ENCODE measurements around the gene AKT2. TPM values are rescaled to one million over a fixed set of nuclear protein-coding genes. Genes with fewer than 3 reads are reported as not detected.
A peak's percentile ranks its signal among the peaks of the same experiment; 100 is the strongest.

AKT2 gene
- total RNA-seq, 6 experiments from 2014 or later, result 83.2 to 132 (median 107) TPM

DNA sequence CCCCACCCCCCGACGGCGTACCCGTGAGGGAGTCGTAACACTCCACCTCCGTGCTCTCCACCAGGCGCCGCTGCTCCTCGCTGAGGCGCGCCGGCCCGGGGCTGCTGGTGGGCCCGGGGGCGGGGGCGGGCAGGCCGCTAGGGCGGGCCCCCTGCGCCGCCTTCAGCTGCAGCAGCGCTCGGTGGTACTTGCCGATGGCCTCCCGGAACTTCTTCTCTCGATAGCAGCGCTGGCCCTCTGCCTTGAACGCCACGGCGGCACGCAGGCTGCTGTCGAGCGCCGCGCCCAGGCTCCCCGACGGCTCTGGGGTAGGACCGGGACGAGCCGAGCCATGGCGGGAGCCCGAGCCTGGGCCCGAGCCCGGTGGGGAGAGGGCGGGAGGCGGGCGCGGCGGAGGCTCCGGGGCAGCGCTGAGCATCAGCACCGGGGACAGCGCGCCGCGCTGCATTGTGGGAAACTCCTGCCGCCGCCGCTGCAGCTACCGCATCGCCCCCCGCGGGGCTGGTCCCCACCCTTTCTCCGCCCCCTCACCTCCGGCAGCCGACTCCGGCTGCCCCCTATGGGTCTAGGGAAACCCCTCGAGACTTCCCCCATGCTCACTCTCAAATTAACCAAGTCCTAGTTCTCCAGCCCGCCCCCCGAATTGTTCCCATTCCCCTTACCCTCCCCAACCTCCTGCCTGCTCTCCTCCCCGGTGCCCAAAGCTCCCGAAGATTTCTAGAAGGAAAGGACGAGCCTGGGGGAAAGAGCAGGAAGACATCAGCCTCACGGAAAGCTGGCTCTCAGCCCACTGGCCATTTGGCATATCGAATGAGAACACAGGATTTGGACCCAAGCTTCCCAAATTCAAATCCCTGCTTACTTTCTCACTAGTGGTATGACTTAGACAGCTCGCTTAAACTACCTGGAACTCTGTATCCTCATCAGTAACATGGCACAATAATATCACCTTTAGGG, 66.9 kb downstream of the AKT2 start, which contains the start of gene TTC9B:
TTC9B (minus strand) TSS at position 451 of the 957 bp plus-strand sequence; CDS start at position 448, 3 bp downstream.
- Histone ChIP-seq H3K36me3 (no peaks in the 10 kb centered on the region), H3K27ac (no peak within 1 kb of the TSS), H3K9me3 (no peaks in the 10 kb centered on the region), H3K4me3 (no peak within 1 kb of the TSS), H3K4me1 (no peaks in the 10 kb centered on the region), H3K27me3 (no peaks in the 10 kb centered on the region)
- TF ChIP-seq, protein P1, sequence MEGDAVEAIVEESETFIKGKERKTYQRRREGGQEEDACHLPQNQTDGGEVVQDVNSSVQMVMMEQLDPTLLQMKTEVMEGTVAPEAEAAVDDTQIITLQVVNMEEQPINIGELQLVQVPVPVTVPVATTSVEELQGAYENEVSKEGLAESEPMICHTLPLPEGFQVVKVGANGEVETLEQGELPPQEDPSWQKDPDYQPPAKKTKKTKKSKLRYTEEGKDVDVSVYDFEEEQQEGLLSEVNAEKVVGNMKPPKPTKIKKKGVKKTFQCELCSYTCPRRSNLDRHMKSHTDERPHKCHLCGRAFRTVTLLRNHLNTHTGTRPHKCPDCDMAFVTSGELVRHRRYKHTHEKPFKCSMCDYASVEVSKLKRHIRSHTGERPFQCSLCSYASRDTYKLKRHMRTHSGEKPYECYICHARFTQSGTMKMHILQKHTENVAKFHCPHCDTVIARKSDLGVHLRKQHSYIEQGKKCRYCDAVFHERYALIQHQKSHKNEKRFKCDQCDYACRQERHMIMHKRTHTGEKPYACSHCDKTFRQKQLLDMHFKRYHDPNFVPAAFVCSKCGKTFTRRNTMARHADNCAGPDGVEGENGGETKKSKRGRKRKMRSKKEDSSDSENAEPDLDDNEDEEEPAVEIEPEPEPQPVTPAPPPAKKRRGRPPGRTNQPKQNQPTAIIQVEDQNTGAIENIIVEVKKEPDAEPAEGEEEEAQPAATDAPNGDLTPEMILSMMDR (IDR thresholded peaks at IDR 0.05), result no peak
- TF ChIP-seq POLR2A (IDR thresholded peaks at IDR 0.05), result no peak
- ATAC-seq (no peak), DNase-seq (no peak)
- intact Hi-C loops (cut with DNase I), result loop anchor here (5.0 to 10.0 kb wide), 3 partner anchors 81 to 317 kb away; no protein-coding TSS in a partner anchor
- 15% methylated on average over 10 of the region's 75 CpGs for WGBS (ENCODE audit: insufficient coverage, low coverage, low lambda C conversion rate, missing lambda C conversion rate)

DNA sequence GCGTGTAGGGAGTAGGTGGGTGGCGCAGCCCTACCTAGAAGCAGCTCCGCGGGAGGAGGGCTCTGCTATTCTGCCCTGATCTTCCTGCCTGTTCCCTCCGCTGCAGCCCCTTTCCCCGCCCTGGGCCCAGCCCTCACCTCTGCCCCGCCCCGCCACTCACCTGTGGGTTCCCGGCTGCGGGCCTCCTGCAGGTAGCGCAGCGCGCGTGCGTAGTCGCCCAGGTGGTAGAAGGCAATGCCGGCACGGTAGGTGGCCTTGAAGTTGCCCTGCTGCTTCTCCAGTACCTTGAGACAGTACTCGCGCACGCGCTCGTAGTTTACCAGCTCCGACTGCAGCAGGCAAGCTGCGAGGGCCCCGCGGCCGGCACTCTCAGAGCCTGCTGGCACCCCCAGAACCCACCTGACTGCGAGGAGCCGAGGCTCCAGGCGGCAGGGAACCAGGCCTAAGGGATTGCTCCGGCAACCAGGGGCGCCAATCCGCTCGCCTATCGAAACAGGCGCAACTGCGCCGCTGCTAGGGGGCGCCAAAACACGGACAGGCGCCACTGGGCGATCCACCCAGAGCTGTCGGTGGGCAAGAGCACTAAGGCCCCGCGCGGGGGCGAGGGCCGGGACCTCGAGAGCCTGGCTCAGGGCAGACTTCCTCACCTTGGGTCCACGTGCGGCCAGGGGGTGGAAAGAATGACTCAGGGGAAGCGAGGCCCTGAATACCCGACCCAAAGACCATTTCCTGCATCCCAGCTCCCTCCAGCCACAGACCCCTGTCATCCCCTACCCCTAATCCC, 67.9 kb downstream of the AKT2 start:
- no peak overlapping the region for H3K4me3 ChIP-seq
- 8% methylated on average over 8 of the region's 54 CpGs for WGBS (ENCODE audit: insufficient coverage, low coverage, low lambda C conversion rate, missing lambda C conversion rate)
- no peaks in the 10 kb centered on the region for H3K9me3 ChIP-seq
- no peaks in the 10 kb centered on the region for H3K36me3 ChIP-seq
- TF ChIP-seq POLR2A (IDR thresholded peaks at IDR 0.05), result no peak
- TF ChIP-seq, protein P1 (IDR thresholded peaks at IDR 0.05), result peak; percentile 33 to 58 (median 43)
- intact Hi-C loops (cut with DNase I), result loop anchor here (5.0 to 10.0 kb wide), 3 partner anchors 80 to 318 kb away; no protein-coding TSS in a partner anchor
- no peaks in the 10 kb centered on the region for H3K27me3 ChIP-seq
- no peak overlapping the region for H3K27ac ChIP-seq
- DNase-seq (peak in 1 of 3 donors; percentile 49), ATAC-seq (peak; percentile 37 to 57 (median 46))
- H3K4me1 ChIP-seq, result no peaks in the 10 kb centered on the region

DNA sequence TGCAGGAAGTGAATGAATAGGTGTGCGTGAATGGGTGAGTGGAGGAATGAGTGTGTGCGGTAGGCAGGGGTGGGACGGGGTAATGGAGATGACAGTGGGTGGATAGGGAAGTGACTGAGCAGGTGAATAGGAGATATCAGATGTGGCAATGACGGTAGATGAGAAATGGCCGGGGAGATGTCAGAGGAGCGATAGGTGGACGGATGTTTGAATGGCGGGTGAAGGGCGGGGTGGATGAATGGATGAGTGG, 68.4 kb downstream of the AKT2 start:
- 28% methylated on average over 9 of the region's 9 CpGs for WGBS (ENCODE audit: insufficient coverage, low coverage, low lambda C conversion rate, missing lambda C conversion rate)
- Histone ChIP-seq H3K27ac (no peak overlapping the region), H3K9me3 (no peaks in the 10 kb centered on the region), H3K36me3 (no peaks in the 10 kb centered on the region), H3K27me3 (no peaks in the 10 kb centered on the region), H3K4me1 (no peaks in the 10 kb centered on the region), H3K4me3 (no peak overlapping the region)
- ATAC-seq (no peak), DNase-seq (no peak)
- TF ChIP-seq, protein P1 (IDR thresholded peaks at IDR 0.05), result no peak
- TF ChIP-seq POLR2A (IDR thresholded peaks at IDR 0.05), result no peak
- intact Hi-C loops (cut with DNase I), result loop anchor here (5.0 to 10.0 kb wide), 3 partner anchors 79 to 318 kb away; no protein-coding TSS in a partner anchor

DNA sequence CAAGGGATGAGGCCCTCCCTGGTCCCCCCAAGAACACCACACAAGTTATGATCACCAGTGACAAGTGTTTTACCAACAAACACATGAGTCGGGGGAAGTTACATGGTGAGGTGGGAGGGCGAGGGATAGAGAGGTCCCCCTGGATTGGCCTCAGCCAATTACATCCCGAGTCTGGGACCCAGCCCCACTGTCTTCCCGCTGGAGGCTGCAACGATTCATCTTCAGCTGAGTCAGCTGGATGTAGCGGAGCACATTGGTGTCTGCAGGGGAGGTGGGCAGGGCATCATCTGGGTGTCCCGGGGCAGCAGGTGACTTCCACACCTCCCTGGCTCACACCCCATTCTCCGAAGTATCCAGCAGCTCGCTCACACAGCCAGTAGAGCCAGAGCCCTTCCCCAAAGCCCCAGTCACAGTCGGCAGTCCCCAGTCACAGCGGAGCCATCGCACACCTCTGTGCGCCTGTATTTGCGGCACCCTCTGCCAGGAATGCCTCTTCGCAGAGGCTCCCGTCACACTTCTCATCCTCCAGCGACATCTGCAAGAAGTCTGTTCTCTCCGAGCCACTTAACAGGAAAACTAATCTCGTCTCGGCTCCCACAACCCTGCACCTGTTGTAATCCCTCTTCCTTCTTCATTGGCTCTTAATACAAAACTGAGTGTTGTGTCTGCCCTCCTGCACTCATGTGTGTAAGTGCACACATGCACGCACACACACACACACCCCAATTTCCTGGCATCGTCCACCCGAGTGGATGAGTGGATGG, 69.0 kb downstream of the AKT2 start:
- no peaks in the 10 kb centered on the region for H3K4me1 ChIP-seq
- H3K27me3 ChIP-seq, result no peaks in the 10 kb centered on the region
- no peak overlapping the region for H3K27ac ChIP-seq
- no peak for TF ChIP-seq POLR2A (IDR thresholded peaks at IDR 0.05)
- TF ChIP-seq, protein P1 (IDR thresholded peaks at IDR 0.05), result no peak
- H3K36me3 ChIP-seq, result no peaks in the 10 kb centered on the region
- 21% methylated on average over 10 of the region's 23 CpGs for WGBS (ENCODE audit: insufficient coverage, low coverage, low lambda C conversion rate, missing lambda C conversion rate)
- DNase-seq (no peak), ATAC-seq (no peak)
- H3K4me3 ChIP-seq, result no peak overlapping the region
- H3K9me3 ChIP-seq, result no peaks in the 10 kb centered on the region
- intact Hi-C loops (cut with DNase I), result loop anchor here (5.0 to 10.0 kb wide), 3 partner anchors 79 to 319 kb away; no protein-coding TSS in a partner anchor

Data from right lobe of liver (tissue), 6 donors.